ENCODE results near the gene DYSF.

DNA sequence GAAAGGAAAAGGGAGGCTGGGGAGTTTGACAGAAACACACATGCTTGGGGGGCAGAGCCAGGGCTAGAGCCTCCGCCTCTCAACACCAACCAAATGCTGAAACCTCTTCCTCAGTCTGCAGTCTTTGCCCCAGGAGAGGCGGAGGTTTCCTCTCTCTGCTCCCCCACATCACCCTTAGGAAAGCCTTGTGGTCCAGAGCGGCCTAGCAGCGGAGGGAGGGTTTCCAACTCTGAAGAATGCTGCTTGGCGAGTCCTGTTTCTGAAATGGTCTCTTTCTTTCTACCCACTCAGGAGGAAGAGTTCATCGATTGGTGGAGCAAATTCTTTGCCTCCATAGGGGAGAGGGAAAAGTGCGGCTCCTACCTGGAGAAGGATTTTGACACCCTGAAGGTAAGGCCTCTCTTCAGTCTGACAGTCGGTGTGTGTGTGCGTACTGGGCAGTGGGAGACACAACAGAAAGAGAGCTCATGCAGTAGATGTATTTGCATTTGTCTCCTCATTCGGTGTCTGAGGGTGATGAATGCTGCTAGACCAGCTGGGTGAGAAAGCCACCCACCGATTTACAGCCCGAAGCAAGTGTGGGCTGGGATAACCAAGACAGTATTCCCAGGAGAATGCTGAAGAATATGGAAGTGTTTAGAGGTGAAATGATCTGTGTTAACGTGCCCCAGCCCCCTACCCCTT lies 190.5 kb downstream of the DYSF start:
- TF ChIP-seq, protein P1, sequence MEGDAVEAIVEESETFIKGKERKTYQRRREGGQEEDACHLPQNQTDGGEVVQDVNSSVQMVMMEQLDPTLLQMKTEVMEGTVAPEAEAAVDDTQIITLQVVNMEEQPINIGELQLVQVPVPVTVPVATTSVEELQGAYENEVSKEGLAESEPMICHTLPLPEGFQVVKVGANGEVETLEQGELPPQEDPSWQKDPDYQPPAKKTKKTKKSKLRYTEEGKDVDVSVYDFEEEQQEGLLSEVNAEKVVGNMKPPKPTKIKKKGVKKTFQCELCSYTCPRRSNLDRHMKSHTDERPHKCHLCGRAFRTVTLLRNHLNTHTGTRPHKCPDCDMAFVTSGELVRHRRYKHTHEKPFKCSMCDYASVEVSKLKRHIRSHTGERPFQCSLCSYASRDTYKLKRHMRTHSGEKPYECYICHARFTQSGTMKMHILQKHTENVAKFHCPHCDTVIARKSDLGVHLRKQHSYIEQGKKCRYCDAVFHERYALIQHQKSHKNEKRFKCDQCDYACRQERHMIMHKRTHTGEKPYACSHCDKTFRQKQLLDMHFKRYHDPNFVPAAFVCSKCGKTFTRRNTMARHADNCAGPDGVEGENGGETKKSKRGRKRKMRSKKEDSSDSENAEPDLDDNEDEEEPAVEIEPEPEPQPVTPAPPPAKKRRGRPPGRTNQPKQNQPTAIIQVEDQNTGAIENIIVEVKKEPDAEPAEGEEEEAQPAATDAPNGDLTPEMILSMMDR (IDR thresholded peaks at IDR 0.05), result no peak
- TF ChIP-seq EZH2 (IDR thresholded peaks at IDR 0.05; ENCODE audit: borderline replicate concordance, insufficient read depth, low read depth, low read length, poor library complexity, severe bottlenecking), result no peak

Measured in B cell (primary cell).